ENCODE data around the gene DHCR7.

The DHCR7 gene

DNA sequence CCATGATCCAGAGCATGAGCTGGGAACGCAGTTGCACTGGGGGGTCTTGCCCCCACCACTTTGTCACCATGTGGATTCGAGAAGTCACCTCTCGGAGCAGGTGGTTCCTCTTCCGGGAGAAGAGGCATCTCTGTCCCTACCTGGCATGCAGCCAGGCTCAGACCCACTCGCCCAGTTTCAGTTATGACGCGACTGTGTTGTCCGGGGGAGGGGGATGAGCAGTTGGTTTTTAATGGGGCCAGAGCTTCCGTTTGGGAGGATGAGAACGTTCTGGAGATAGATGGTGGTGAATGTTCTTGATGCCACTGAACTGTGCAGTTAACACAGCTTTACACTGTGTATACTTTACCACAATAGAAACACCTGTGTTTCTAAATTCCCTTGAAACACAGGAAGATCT is 41.5 kb downstream of the DHCR7 start:
- no peak for DNase-seq

DNA sequence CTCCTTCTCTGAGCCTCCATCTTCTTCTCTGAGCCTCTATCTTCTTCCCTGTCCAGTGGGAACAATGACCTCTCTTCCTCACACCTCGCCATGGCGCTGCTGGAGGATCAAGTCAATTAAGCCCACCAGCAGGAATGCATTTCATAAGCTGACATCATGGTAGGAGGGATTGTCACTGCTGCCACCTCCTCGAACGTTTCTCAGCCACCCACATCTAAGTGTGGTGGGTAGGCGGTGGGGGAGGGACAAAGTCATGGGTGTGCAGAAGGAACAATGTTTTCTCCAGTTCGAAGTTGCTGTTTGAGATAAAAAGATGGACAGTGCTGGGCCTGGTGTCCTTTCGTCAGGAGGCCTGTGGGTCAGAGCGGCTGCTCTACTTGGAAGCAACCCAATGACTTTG is 44.0 kb downstream of the DHCR7 start:
- DNase-seq: no peak

DNA sequence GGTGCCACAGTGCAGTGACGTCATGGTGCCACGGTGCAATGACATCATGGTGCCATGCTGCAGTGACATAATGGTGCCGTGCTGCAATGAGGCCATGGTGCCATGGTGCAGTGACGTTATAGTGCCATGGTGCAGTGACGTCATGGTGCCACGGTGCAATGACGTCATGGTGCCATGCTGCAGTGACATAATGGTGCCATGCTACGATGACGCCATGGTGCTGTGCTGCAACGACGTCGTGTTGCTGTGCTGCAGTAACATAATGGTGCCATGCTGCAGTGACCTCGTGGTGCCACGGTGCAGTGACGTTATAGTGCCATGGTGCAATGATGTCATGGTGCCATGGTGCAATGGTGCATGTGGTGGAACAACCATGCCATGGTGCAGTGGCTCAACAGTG is 45.3 kb downstream of the DHCR7 start:
- no peak for DNase-seq

DNA sequence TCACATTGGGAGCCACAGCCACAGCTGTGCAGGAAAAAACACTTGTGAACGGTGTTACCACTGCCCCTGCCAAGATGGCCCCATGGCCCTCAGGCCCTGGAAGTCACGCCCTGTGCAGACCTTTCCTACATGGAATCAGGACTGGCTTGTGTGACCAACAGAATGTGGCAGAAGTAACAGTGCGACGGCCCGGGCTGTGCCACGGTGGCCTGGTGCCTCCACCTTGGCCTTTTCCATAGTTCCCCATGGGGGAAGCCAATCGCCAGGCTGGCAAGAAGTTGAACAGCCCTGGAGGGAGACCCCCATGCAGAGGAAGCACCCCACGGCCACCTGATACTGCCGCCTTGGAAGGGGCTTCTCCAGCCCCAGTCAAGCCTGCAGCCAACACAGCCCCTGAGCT is 48.0 kb downstream of the DHCR7 start:
- no peak for DNase-seq

DNA sequence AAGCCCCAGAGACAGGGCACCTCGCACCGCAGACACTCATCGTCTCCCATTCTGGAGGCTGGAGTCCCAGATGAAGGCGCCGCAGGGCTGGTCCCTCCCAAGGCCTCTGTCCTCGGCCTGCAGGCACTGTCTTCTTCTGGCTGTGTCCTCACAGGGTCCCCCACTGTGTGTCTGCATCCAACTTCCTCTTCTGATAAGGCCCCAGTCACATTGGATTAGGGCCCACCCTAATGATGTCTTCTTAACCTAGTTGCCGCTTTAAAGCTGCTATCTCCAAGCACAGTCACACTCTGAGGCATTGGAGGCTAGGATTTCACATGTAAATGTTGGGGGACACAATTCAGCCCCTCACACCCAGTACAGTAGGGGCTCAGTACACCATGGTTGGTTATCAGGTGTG is 48.9 kb downstream of the DHCR7 start:
- DNase-seq: no peak

DNA sequence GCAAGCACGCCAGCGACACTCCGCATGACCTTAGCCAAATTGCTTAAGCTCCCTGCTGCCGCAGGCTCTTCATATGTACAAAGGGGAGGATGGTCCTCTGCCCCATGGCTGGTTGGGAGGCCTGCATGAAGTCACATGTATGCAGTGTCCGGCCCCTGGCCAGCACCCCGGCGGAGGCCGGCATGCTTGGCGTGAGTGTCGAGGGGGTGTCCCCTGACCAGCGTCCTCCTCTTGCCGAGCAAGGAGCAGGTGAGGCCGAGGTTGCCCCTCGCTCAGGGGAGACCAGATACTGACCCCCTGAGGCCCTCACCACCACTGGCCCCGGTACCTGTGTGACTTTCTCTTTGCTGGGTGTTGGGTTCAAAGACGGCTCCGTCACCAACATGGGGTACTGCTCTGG is 50.2 kb downstream of the DHCR7 start:
- no peak for DNase-seq

DNA sequence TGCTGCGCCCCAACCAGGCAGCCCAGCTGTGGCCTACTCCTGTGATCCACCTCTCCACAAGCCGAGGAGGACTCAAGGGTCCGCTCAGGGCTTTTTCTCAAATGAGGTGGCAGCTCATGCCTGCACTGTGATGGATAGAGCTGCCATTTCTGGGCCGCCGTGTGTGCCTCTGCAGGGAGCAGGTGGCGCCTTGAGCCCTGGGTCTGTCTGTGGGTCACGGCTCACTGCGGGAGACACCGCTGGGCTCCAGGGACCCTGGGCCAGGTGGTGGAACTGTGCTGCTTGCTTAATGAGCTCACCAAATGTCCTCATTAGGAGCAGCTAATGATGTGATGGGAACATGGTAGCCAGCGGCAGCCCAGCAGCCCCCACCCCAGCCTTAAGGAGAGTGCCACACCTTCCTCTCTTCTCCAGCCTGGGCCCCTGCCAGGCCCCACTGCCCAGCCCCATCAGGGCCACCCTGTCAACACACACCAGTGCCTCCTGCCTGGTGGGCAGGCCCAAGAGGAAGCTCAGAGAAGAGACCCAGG is 50.8 kb downstream of the DHCR7 start:
- no peak for DNase-seq

DNA sequence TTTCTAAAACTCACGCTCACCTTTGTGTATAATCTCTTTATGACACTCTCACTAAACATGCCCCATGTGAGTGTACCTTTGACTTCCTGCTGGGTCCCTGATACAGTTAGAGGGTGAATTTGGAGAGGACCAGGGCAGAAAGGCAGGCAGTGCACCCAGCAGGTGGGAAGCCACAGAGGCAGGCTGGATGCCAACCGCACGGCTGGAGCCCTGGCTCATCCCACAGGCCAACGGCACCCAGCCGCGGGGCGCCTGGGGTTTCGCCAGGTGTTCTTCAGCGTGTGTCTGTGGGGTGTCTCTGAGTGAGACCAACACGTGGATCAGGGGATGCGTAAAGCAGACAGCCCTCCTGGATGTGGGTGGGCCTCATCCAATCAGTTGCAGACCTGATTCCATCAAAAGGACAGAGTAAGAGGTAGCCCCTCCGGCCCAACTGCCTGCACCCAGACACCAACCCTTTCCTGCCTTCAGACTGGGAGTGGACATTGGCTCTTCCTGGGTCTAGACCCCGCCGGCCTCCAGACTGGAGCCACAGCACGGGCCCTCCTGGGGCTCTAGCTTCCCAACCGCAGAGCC is 51.6 kb downstream of the DHCR7 start:
- no peak for DNase-seq

DNA sequence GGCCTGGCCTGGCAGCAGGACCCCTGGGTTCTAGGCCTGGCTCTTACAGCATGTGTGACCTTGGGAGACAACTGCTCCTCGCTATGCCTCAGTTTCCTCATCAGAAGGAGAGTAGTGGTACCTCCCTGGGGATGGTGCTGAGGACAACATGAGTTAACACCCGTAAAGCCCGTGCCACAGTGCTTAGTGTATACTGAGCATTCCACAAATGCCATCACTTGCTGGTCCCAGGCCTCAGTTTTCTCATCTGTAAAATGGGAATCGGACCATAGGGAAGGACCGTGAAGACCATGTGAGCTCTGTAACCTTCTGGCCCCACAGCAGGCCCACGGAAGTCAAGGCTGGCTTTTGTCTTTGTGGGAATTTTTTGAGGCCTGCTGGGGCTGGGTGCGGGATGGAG is 52.4 kb downstream of the DHCR7 start:
- no peak for DNase-seq

DNA sequence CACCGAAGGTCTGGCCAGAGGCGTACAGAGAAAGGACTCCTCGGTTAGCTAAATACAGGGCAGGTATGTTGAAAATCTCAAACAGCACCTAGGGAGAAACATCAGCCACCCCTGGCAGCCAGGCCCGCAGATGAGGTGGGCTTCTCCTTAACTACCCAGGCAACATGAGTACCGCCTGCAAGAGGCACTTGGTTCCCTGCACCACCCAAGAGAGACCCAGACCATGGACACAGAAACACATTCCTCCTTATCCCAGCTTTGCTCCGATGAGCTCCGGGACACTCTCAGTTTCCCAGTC is 53.0 kb downstream of the DHCR7 start:
- no peak for DNase-seq

DNA sequence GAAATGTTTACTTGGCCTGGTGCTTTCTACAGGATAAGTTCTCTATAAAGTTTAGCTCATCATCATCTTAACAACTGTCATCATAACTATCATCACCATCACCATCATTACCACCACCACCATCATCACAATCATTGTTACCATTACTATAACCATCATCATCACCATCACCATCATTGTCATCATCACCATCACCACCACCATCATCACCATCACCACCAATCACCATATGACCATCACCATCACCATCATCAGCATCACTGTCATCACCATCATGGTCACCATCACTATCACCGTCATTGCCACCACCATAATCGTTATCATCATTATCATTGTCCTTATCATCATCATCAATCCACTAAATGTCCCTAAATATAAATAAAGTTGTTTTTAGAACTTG is 54.9 kb downstream of the DHCR7 start:
- no peak for DNase-seq

DNA sequence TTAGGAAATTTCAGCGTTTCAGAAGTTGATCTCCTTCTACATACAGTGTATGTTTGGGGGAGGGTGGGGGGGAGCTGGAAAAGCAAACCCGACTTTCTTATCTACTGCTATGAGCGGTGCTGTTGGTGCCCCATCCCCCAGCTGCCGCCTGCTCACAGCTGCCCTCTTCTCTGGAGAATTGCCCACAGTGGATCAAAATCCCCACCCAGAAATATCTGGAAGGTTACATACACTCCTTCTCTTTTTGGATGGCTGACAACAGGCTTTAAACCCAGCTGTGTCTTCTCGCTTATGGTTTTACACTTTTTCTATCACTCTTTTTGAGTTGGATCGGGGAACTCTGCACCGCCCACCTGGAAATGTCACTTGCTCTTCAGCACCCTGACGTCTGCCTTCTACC is 56.4 kb downstream of the DHCR7 start:
- no peak for DNase-seq

DNA sequence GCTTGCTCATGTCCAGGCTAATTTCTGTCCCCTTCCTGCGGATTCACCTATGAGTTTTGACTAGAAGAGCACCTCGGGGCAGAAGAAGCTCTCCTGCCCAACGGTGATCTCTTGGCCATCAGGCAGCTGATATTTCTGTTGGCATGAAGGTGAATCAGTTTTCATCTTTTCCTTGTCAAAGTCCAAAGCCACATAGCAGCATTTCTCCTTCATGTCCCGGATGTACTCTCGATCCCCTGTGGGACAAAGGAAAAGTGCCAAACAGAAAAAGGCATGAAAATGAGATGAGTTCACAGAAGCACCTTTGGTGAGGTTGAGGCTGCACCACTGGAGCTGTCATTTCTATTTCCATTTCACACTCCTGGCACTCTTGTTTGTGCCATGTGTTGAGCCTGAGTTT is 56.8 kb downstream of the DHCR7 start:
- no peak for DNase-seq

DNA sequence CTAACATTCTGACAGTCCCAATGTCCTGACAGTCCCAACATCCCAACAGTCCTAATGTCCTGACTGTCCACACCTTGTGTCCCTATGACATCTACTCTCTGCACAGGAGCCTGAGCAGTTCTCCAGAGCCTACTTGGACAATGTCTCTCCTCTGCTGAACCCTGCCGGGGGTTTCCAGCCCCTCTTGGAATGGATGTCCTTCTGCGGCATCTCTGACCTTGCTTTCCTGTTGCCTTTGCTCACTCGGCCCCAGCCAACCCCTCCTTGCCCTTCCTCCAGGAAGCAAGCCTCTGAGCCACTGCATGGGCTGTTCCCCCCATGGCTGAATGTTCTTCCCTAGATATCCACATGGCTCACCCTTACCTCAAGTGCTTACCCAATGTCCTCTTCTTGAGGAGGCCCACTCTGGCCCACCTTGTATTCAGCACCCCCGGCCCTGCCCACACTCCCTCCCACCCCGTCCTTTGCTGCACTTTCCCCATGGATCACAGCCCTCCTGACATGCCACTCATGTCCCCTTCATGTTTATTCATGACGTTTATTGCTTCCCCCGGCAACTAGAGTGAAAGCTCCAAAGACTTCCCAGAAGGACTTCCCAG is 59.5 kb downstream of the DHCR7 start:
- no peak for DNase-seq

DNA sequence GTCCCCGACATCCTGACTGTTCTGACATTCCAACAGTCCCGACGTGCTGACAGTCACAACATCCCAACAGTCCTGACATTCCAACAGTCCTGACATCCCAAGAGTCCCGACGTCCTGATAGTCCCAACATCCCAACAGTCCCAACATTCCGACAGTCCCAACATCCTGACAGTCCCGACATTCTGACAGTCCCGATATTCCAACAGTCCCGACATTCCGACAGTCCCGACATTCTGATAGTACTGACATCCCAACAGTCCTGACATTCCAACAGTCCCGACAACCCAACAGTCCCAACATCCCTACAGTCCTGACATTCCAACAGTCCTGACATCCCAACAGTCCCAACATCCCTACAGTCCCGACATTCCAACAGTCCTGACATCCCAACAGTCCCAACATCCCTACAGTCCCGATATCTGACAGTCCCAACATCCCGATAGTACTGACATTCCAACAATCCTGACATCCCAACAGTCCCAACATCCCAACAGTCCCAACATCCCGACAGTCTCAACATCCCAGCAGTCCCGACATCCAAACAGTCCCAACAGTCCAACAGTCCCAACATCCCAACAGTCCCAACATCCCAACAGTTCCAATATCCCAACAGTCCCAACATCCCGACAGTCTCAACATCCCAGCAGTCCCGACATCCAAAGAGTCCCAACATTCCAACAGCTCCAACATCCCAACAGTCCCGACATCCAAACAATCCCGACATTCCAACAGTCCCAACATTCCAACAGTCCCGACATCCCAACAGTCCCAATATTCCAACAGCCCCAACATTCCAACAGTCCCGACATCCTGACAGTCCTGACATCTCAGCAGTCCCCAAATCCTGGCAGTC is 60.2 kb downstream of the DHCR7 start:
- DNase-seq: no peak

DNA sequence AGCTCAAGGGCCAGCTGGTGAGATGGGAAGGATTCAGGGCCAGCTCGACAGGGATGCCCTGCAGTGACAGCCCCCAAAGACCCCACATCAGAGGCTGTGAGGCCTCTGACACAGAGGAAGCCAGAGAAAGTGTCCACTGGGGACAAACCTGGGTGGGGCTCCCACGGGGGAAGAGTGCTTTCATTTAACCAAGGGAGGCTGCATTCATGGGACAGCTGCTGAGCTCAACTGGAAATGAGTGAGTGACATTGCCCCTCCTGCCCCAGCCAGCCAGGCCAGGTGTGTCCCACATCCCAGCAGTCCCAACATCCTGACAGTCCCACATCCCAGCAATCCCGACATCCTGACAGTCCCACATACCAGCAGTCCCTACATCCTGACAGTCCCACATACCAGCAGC is 61.0 kb downstream of the DHCR7 start:
- DNase-seq: no peak

DNA sequence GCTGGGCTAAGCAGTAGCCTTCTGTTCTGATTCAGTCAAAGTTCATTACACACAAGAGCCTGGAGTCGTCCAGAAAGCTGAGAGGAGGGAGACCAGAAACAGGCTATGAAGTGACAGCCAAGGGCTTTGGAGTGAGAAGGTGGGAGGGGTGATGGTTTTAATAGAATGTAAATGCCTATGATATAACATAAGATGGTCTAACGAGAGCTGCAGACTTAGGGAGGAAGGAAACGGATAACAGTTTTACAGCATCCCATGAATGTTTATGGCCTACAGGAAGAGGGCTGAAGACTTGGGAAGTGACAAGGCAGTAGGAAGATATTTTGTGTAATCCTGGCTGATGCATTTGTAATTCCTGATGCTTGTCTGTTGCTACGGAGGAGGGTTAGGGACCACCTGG is 62.0 kb downstream of the DHCR7 start:
- DNase-seq: no peak

DNA sequence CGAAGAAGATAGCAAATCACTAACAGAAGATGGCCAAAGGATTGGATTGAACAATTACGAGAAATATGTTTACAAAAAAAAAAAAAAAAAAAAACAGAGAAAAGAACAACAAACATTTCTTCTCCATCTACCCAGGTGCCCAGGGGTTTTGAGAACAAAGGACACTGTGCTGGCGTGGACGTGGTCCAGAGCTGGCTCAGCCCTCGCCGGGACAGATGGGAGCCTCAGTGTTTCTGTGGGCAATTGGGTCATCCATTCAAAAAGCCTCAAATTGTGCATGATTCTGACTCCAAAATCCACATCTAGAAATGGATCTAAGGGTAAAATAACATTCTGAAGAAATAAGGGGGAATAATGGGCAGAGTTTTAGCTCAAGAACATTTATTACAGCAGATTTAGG is 63.1 kb downstream of the DHCR7 start:
- DNase-seq: no peak

DNA sequence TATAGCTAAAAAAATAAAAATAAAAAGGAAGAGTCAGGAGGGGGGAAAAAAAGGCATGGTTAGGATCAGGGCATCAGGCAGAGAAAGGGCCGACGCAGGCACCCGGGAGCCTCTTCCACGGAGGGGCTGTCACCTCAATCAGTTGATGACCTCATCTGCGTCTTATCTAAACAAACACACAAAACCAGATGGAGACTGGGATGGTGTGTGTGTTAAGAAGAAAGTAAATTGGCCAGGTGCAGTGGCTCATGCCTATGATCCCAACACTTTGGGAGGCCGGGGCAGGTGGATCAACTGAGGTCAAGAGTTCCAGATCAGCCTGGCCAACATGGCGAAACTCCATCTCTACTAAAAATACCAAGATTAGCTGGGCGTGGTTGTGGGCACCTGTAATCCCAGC is 63.6 kb downstream of the DHCR7 start:
- DNase-seq: no peak

Data from CD4-positive, alpha-beta T cell treated with Interleukin-21 for 1 hour (primary cell).